PC-3 (cell line): ENCODE measurements around the gene ADAT2. TPM values are rescaled to one million over a fixed set of nuclear protein-coding genes. Genes with fewer than 3 reads are reported as not detected.

Experiments
- ATAC-seq: fragments of 200-7000 bp; cut with Tn5 transposase; 2 replicates; pipeline ENCODE4 v1.9.1; 2020; ENCODE audit warnings: mild to moderate bottlenecking, moderate library complexity
- BruUV-seq: library from RNA; stranded (reverse); fragments of 400-500 nt; replicated peaks from 2 replicates; lab custom pipeline; 2021; lab: Mats Ljungman, UMichigan
- CTCF ChIA-PET: fragments of 300-600 bp; sonication (Branson Sonifier 250); formaldehyde crosslinking; loops from one replicate; lab custom pipeline; 2022; ENCODE audit warnings: antibody characterized with exemption; lab: Charles Lee
- POLR2A ChIA-PET: fragments of 300-600 bp; sonication (Branson Sonifier 250); formaldehyde crosslinking; loops from one replicate; lab custom pipeline; 2022; ENCODE audit warnings: antibody characterized with exemption; ENCODE audit not compliant: unreplicated experiment; lab: Charles Lee
- DNase-seq: peaks from one replicate; pipeline ENCODE4 v3.0.0-alpha.2; 2015
- H2AFZ ChIP-seq: fragments of 300-600 bp; sonication (generic); 2 replicates; pipeline ENCODE4 v1.6.0; 2016; ENCODE audit warnings: antibody characterized with exemption, low read length
- H3F3A ChIP-seq: fragments of 300-600 bp; sonication (generic); one replicate; pipeline ENCODE4 v1.6.0; 2017; ENCODE audit warnings: antibody characterized with exemption, low read length, control low read depth, mild to moderate bottlenecking; ENCODE audit not compliant: unreplicated experiment
- H3K27ac ChIP-seq: fragments of 300-600 bp; sonication (generic); 2 replicates; pipeline ENCODE4 v1.5.1; 2016; ENCODE audit warnings: mild to moderate bottlenecking, low read length
- H3K27me3 ChIP-seq: fragments of 300-600 bp; sonication (generic); 2 replicates; pipeline ENCODE4 v1.6.1; 2016; ENCODE audit warnings: low read length, mixed read lengths
- H3K36me3 ChIP-seq: fragments of 300-600 bp; sonication (generic); 2 replicates; pipeline ENCODE4 v1.6.1; 2016; ENCODE audit warnings: low read depth, mixed run types, low read length, mixed read lengths
- H3K4me1 ChIP-seq: fragments of 300-600 bp; sonication (generic); 2 replicates; pipeline ENCODE4 v1.5.1; 2016; ENCODE audit warnings: low read length; ENCODE audit not compliant: insufficient read depth
- H3K4me2 ChIP-seq: fragments of 300-600 bp; sonication (generic); 2 replicates; pipeline ENCODE4 v1.6.0; 2016; ENCODE audit warnings: low read length
- H3K4me3 ChIP-seq: fragments of 300-600 bp; sonication (generic); 2 replicates; pipeline ENCODE4 v1.5.1; 2016; ENCODE audit warnings: mild to moderate bottlenecking, low read length, mixed read lengths
- H3K79me2 ChIP-seq: fragments of 300-600 bp; sonication (generic); 2 replicates; pipeline ENCODE4 v1.6.1; 2017; ENCODE audit warnings: low read length, mixed read lengths
- H3K9ac ChIP-seq: fragments of 300-600 bp; sonication (generic); 2 replicates; pipeline ENCODE4 v1.6.0; 2016; ENCODE audit warnings: mild to moderate bottlenecking, low read length
- H3K9me2 ChIP-seq: fragments of 300-600 bp; sonication (generic); replicated peaks from 2 replicates; pipeline ENCODE4 v1.6.1; 2016; ENCODE audit warnings: mixed run types, low read length, mixed read lengths
- H3K9me3 ChIP-seq: fragments of 300-600 bp; sonication (generic); 2 replicates; pipeline ENCODE4 v1.6.1; 2016; ENCODE audit warnings: low read length, mixed read lengths
- H4K20me1 ChIP-seq: fragments of 300-600 bp; sonication (generic); 2 replicates; pipeline ENCODE4 v1.6.1; 2016; ENCODE audit warnings: low read length, mixed read lengths
- CTCF ChIP-seq: fragments of 300-600 bp; sonication (generic); conservative IDR thresholded peaks from 2 replicates; pipeline ENCODE4 v1.5.1; 2017; ENCODE audit warnings: antibody characterized with exemption, low read depth, mild to moderate bottlenecking, low read length
- EZH2 ChIP-seq: fragments of 300-600 bp; sonication (generic); IDR thresholded peaks from one replicate; pipeline ENCODE4 v1.6.1; 2017; ENCODE audit warnings: antibody characterized with exemption, mild to moderate bottlenecking, low read length; ENCODE audit not compliant: unreplicated experiment
- EZH2phosphoT487 ChIP-seq: fragments of 300-600 bp; sonication (generic); IDR thresholded peaks from 2 replicates; pipeline ENCODE4 v1.6.1; 2018; ENCODE audit warnings: mild to moderate bottlenecking, antibody characterized with exemption, low read length, borderline replicate concordance
- intact Hi-C: fragments of 100-400 bp; cut with micrococcal nuclease; formaldehyde crosslinking; loops from 2 replicates; pipeline ENCODE4 v1.9.0; 2023
- total RNA-seq: library from RNA; depleted of rRNA; stranded (reverse); fragments of >200 nt; gene quantifications from 2 replicates; pipeline ENCODE4 v1.2.3, GENCODE V29; 2014

ADAT2 gene
- total RNA-seq, 1 experiment from 2014 or later = 5.1 TPM

GRCh38 chr6:143496974-143497373 lies 46.5 kb upstream of the ADAT2 start:
- Histone ChIP-seq H2AFZ (no peak overlapping the region), H3K36me3 (peaks cover 19% of the 10 kb centered on the region; the same call in 1 of the 2 replicates), H4K20me1 (no peaks in the 10 kb centered on the region), H3K79me2 (no peaks in the 10 kb centered on the region), H3K4me2 (no peak overlapping the region), H3F3A (no peaks in the 10 kb centered on the region), H3K27ac (no peak overlapping the region), H3K9me3 (no peaks in the 10 kb centered on the region), H3K27me3 (no peaks in the 10 kb centered on the region), H3K9ac (no peak overlapping the region), H3K4me3 (no peak overlapping the region), H3K9me2 (no peaks in the 10 kb centered on the region), H3K4me1 (no peaks in the 10 kb centered on the region)
- BruUV-seq = no TSS peak
- CTCF ChIA-PET = no interaction called here
- DNase-seq (no peak), ATAC-seq (no peak)
- TF ChIP-seq EZH2phosphoT487 = no peak
- no peak for TF ChIP-seq CTCF
- no peak for TF ChIP-seq EZH2
- intact Hi-C loops = no loop called here
- POLR2A ChIA-PET = no interaction called here

GRCh38 chr6:143490775-143491174 lies 40.3 kb upstream of the ADAT2 start:
- CTCF ChIA-PET = interaction anchor here (0.6 kb wide), 2 partner anchors 523 to 1144 kb away, joined by 3 read pairs; no protein-coding TSS in a partner anchor
- Histone ChIP-seq H3K4me1 (no peaks in the 10 kb centered on the region), H3K9me2 (no peaks in the 10 kb centered on the region), H3K9me3 (no peaks in the 10 kb centered on the region), H3K36me3 (peaks cover 5% of the 10 kb centered on the region; the same call in 1 of the 2 replicates), H2AFZ (no peak overlapping the region), H3K27ac (no peak overlapping the region), H3K9ac (no peak overlapping the region), H4K20me1 (no peaks in the 10 kb centered on the region), H3K4me3 (no peak overlapping the region), H3K79me2 (no peaks in the 10 kb centered on the region), H3K4me2 (no peak overlapping the region), H3F3A (no peaks in the 10 kb centered on the region), H3K27me3 (no peaks in the 10 kb centered on the region)
- BruUV-seq = no TSS peak
- intact Hi-C loops = no loop called here
- no peak for DNase-seq
- TF ChIP-seq CTCF (no peak), EZH2phosphoT487 (no peak), EZH2 (no peak)
- POLR2A ChIA-PET = no interaction called here
- ATAC-seq = no peak

GRCh38 chr6:143490244-143490643 lies 39.7 kb upstream of the ADAT2 start:
- ATAC-seq (no peak), DNase-seq (no peak)
- Histone ChIP-seq H3K9me2 (no peaks in the 10 kb centered on the region), H3K36me3 (0 out of 2 replicates have a peak, but pooled peaks cover under 1% of the 10 kb centered on the region), H2AFZ (no peak overlapping the region), H3K4me2 (no peak overlapping the region), H4K20me1 (no peaks in the 10 kb centered on the region), H3K27me3 (no peaks in the 10 kb centered on the region), H3K27ac (no peak overlapping the region), H3K4me3 (no peak overlapping the region), H3K4me1 (no peaks in the 10 kb centered on the region), H3K9me3 (no peaks in the 10 kb centered on the region), H3K9ac (no peak overlapping the region), H3F3A (no peaks in the 10 kb centered on the region), H3K79me2 (no peaks in the 10 kb centered on the region)
- TF ChIP-seq EZH2 (no peak), EZH2phosphoT487 (no peak)
- CTCF ChIA-PET = no interaction called here
- intact Hi-C loops = no loop called here
- POLR2A ChIA-PET = no interaction called here
- BruUV-seq = no TSS peak
